A673 (cell line): ENCODE measurements around the gene LAMB4.

Source experiments
- EZH2 ChIP-seq: fragments of 200-600 bp; sonication (generic); IDR thresholded peaks from 2 replicates; pipeline ENCODE4 v1.6.1; 2017; ENCODE audit warnings: borderline replicate concordance, low read depth, mild to moderate bottlenecking, mixed read lengths, antibody characterized with exemption, low read length; ENCODE audit not compliant: poor library complexity, severe bottlenecking
- TF ChIP-seq, protein P1 (sequence below): fragments of 300-800, 200-600 bp; sonication (generic); conservative IDR thresholded peaks from 2 replicates; pipeline ENCODE4 v1.5.1; 2017; ENCODE audit warnings: low read depth, mild to moderate bottlenecking, antibody characterized with exemption, low read length, moderate library complexity, mixed read lengths

DNA sequence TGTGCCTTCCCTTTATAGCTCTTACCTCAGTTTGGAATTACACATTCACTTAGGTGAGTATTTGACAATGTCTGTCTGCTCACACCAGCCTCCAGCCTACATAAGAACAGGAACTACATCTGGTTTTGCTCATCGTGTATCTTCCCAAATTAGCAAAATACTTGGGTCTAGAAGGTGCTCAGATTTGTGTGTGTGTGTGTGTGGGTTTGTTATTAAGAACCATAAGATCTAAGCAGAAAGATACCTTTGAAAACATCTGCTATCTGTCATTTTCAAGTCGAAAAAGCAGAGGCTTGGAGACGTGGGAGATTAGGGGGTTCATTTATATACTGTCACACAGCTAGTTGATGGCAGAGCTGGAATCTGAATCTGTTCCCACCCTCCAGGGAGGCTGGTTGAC lies 14.8 kb upstream of the LAMB4 start:
- TF ChIP-seq, protein P1, sequence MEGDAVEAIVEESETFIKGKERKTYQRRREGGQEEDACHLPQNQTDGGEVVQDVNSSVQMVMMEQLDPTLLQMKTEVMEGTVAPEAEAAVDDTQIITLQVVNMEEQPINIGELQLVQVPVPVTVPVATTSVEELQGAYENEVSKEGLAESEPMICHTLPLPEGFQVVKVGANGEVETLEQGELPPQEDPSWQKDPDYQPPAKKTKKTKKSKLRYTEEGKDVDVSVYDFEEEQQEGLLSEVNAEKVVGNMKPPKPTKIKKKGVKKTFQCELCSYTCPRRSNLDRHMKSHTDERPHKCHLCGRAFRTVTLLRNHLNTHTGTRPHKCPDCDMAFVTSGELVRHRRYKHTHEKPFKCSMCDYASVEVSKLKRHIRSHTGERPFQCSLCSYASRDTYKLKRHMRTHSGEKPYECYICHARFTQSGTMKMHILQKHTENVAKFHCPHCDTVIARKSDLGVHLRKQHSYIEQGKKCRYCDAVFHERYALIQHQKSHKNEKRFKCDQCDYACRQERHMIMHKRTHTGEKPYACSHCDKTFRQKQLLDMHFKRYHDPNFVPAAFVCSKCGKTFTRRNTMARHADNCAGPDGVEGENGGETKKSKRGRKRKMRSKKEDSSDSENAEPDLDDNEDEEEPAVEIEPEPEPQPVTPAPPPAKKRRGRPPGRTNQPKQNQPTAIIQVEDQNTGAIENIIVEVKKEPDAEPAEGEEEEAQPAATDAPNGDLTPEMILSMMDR: no peak
- TF ChIP-seq EZH2: no peak
